H54 (cell line): ENCODE measurements around the gene PRSS2.
"Not testable (repeated sequence)": the region's sequence is repeated elsewhere in the genome, so short reads cannot be mapped to it uniquely, and the experiment has no call there.

Experiments
- DNase-seq: peaks from one replicate; pipeline ENCODE4 v3.0.0; 2011; ENCODE audit warnings: low spot score, mixed read lengths; ENCODE audit not compliant: insufficient read length
- FAIRE-seq: peaks from 3 replicates; lab custom pipeline; 2011; peaks lifted over from hg19 to GRCh38; lab: Jason Lieb, UNC
- POLR2A ChIP-seq: IDR thresholded peaks from 2 replicates; pipeline ENCODE4 v1.6.1; 2011; ENCODE audit warnings: low read depth, mild to moderate bottlenecking, low read length

PRSS2 gene

GRCh38 chr7:142752376-142753225 lies 18.2 kb upstream of the PRSS2 start:
- DNase-seq (no peak), FAIRE-seq (no peak)
- no peak for TF ChIP-seq POLR2A

- no peak for DNase-seq
- no peak for TF ChIP-seq POLR2A
- no peak for FAIRE-seq
Measured at GRCh38 chr7:142753366-142753765, 17.4 kb upstream of the PRSS2 start.

GRCh38 chr7:142753925-142754491 lies 16.8 kb upstream of the PRSS2 start:
- FAIRE-seq, DNase-seq: not testable (repeated sequence)

GRCh38 chr7:142754681-142755575 lies 15.8 kb upstream of the PRSS2 start:
- DNase-seq (no peak), FAIRE-seq (no peak)
- TF ChIP-seq POLR2A = no peak

GRCh38 chr7:142758312-142758711 lies 12.5 kb upstream of the PRSS2 start:
- DNase-seq = not testable (repeated sequence)

GRCh38 chr7:142759433-142759832 lies 11.3 kb upstream of the PRSS2 start:
- no peak for DNase-seq
- no peak for FAIRE-seq
- TF ChIP-seq POLR2A = no peak

More at GRCh38 chr7:142758312-142758711, 12.5 kb upstream of the PRSS2 start:
- FAIRE-seq = not testable (repeated sequence)

- no peak for TF ChIP-seq POLR2A
- FAIRE-seq = no peak
- no peak for DNase-seq
Measured at GRCh38 chr7:142760071-142760642, 10.6 kb upstream of the PRSS2 start.

- not testable (repeated sequence) for FAIRE-seq, DNase-seq
Measured at GRCh38 chr7:142761606-142762005, 9.2 kb upstream of the PRSS2 start.

- no peak for TF ChIP-seq POLR2A
- DNase-seq (no peak), FAIRE-seq (no peak)
Measured at GRCh38 chr7:142762104-142762503, 8.7 kb upstream of the PRSS2 start.

- FAIRE-seq (no peak), DNase-seq (no peak)
- no peak for TF ChIP-seq POLR2A
Measured at GRCh38 chr7:142767451-142767850, 3.3 kb upstream of the PRSS2 start.

GRCh38 chr7:142767861-142768260 lies 2.9 kb upstream of the PRSS2 start:
- TF ChIP-seq POLR2A = no peak
- FAIRE-seq (no peak), DNase-seq (no peak)

GRCh38 chr7:142768885-142769284 lies 1.9 kb upstream of the PRSS2 start:
- not testable (repeated sequence) for DNase-seq, FAIRE-seq

GRCh38 chr7:142771353-142771723 lies 568 bp downstream of the PRSS2 start:
- no peak for FAIRE-seq
- no peak for DNase-seq
- no peak for TF ChIP-seq POLR2A

- DNase-seq (no peak), FAIRE-seq (no peak)
- no peak for TF ChIP-seq POLR2A
Measured at GRCh38 chr7:142772051-142772450, 1.3 kb downstream of the PRSS2 start.

GRCh38 chr7:142772673-142773072 lies 1.9 kb downstream of the PRSS2 start:
- DNase-seq = no peak
- FAIRE-seq = no peak

More at GRCh38 chr7:142772673-142773072, 1.9 kb downstream of the PRSS2 start:
- TF ChIP-seq POLR2A = no peak
